H9 (cell line): ENCODE measurements around the gene CD7. TPM values are rescaled to one million over a fixed set of nuclear protein-coding genes. Genes with fewer than 3 reads are reported as not detected.

ENCODE experiments used
- DNase-seq: peaks from one replicate; pipeline ENCODE4 v3.0.0-alpha.2; 2017
- H2AFZ ChIP-seq: one replicate; pipeline ENCODE4 v1.6.1; 2013; ENCODE audit warnings: mild to moderate bottlenecking, low read length, control low read depth, moderate library complexity
- H2AK5ac ChIP-seq: 2 replicates; pipeline ENCODE4 v1.6.1; 2013; ENCODE audit warnings: low read length, control low read depth, mixed read lengths; ENCODE audit not compliant: insufficient read length
- H2BK120ac ChIP-seq: one replicate; pipeline ENCODE4 v1.6.1; 2013; ENCODE audit warnings: low read depth, mild to moderate bottlenecking, low read length, control low read depth, inconsistent platforms; ENCODE audit not compliant: poor library complexity, severe bottlenecking
- H2BK12ac ChIP-seq: 2 replicates; pipeline ENCODE4 v1.6.1; 2013; ENCODE audit warnings: low read length, control low read depth, mixed read lengths, low read depth; ENCODE audit not compliant: insufficient read length
- H2BK15ac ChIP-seq: 2 replicates; pipeline ENCODE4 v1.6.1; 2013; ENCODE audit warnings: low read depth, low read length, control low read depth
- H2BK20ac ChIP-seq: one replicate; pipeline ENCODE4 v1.6.1; 2013; ENCODE audit warnings: low read depth, mild to moderate bottlenecking, low read length, control low read depth, inconsistent platforms; ENCODE audit not compliant: poor library complexity, severe bottlenecking
- H2BK5ac ChIP-seq: 2 replicates; pipeline ENCODE4 v1.6.1; 2013; ENCODE audit warnings: low read length, control low read depth, mixed read lengths; ENCODE audit not compliant: insufficient read length
- H3K14ac ChIP-seq: 2 replicates; pipeline ENCODE4 v1.6.1; 2013; ENCODE audit warnings: low read length, control low read depth; ENCODE audit not compliant: insufficient read depth
- H3K18ac ChIP-seq: 2 replicates; pipeline ENCODE4 v1.6.1; 2013; ENCODE audit warnings: low read depth, mild to moderate bottlenecking, mixed read lengths, low read length, control low read depth; ENCODE audit not compliant: insufficient read length
- H3K23ac ChIP-seq: 2 replicates; pipeline ENCODE4 v1.6.1; 2013; ENCODE audit warnings: low read length, control low read depth, mixed read lengths, low read depth; ENCODE audit not compliant: insufficient read length
- H3K23me2 ChIP-seq: 2 replicates; pipeline ENCODE4 v1.6.1; 2013; ENCODE audit warnings: low read depth, mild to moderate bottlenecking, mixed read lengths, low read length, control low read depth; ENCODE audit not compliant: insufficient read length, poor library complexity, severe bottlenecking
- H3K27ac ChIP-seq: 2 replicates; pipeline ENCODE4 v1.5.1; 2013; ENCODE audit warnings: low read length, control low read depth, mixed read lengths, low read depth; ENCODE audit not compliant: insufficient read length
- H3K27me3 ChIP-seq: 2 replicates; pipeline ENCODE4 v1.6.1; 2013; ENCODE audit warnings: low read length, control low read depth, inconsistent platforms; ENCODE audit not compliant: insufficient read depth
- H3K4ac ChIP-seq: 2 replicates; pipeline ENCODE4 v1.6.1; 2013; ENCODE audit warnings: low read depth, mild to moderate bottlenecking, control low read depth, inconsistent platforms, low read length, moderate library complexity
- H3K4me1 ChIP-seq: 2 replicates; pipeline ENCODE4 v1.6.1; 2013; ENCODE audit warnings: low read length, control low read depth, inconsistent platforms; ENCODE audit not compliant: insufficient read depth
- H3K4me2 ChIP-seq: 2 replicates; pipeline ENCODE4 v1.6.1; 2013; ENCODE audit warnings: low read length, control low read depth, mixed read lengths; ENCODE audit not compliant: insufficient read length, insufficient read depth
- H3K56ac ChIP-seq: 2 replicates; pipeline ENCODE4 v1.6.1; 2013; ENCODE audit warnings: low read depth, mild to moderate bottlenecking, mixed read lengths, low read length, control low read depth; ENCODE audit not compliant: insufficient read length
- H3K79me1 ChIP-seq: 2 replicates; pipeline ENCODE4 v1.6.1; 2013; ENCODE audit warnings: low read depth, mild to moderate bottlenecking, moderate library complexity, low read length, control low read depth, inconsistent platforms; ENCODE audit not compliant: insufficient read depth, poor library complexity, severe bottlenecking
- H3K79me2 ChIP-seq: 2 replicates; pipeline ENCODE4 v1.6.1; 2013; ENCODE audit warnings: low read length, control low read depth, inconsistent platforms; ENCODE audit not compliant: insufficient read depth
- H3K9ac ChIP-seq: 2 replicates; pipeline ENCODE4 v1.6.1; 2013; ENCODE audit warnings: low read length, control low read depth, mixed read lengths; ENCODE audit not compliant: insufficient read length; ENCODE audit errors: extremely low read depth
- H3K9me3 ChIP-seq: one replicate; pipeline ENCODE4 v1.6.1; 2013; ENCODE audit warnings: low read depth, low read length, inconsistent platforms; ENCODE audit not compliant: control insufficient read depth
- H3T11ph ChIP-seq: one replicate; pipeline ENCODE4 v1.6.1; 2013; ENCODE audit warnings: mild to moderate bottlenecking, low read length, control low read depth, inconsistent platforms
- H4K20me1 ChIP-seq: one replicate; pipeline ENCODE4 v1.6.1; 2013; ENCODE audit not compliant: control insufficient read depth, insufficient read length, insufficient read depth
- H4K5ac ChIP-seq: 2 replicates; pipeline ENCODE4 v1.6.1; 2013; ENCODE audit warnings: low read depth, mild to moderate bottlenecking, mixed read lengths, low read length, control low read depth; ENCODE audit not compliant: insufficient read length
- H4K8ac ChIP-seq: replicated peaks from 2 replicates; pipeline ENCODE4 v1.6.1; 2013; ENCODE audit warnings: low read length, control low read depth, mixed read lengths, low read depth; ENCODE audit not compliant: insufficient read length
- H4K91ac ChIP-seq: 2 replicates; pipeline ENCODE4 v1.6.1; 2013; ENCODE audit warnings: low read depth, mild to moderate bottlenecking, moderate library complexity, mixed read lengths, low read length, control low read depth; ENCODE audit not compliant: insufficient read length
- H3K27ac Mint-ChIP-seq, 3 experiments: 2 replicates in 2 of 3; 3 replicates in 1 of 3; pipeline ENCODE4 v1.8.0; 2020 to 2021; ENCODE audit warnings: mixed read lengths in 3 of 3, mild to moderate bottlenecking in 1 of 3, moderate library complexity in 1 of 3
- H3K27me3 Mint-ChIP-seq: 2 replicates; pipeline ENCODE4 v1.8.0; 2021; ENCODE audit warnings: low read depth, mild to moderate bottlenecking, moderate library complexity, mixed read lengths
- H3K36me3 Mint-ChIP-seq, 3 experiments: 2 replicates in 2 of 3; 3 replicates in 1 of 3; pipeline ENCODE4 v1.8.0; 2020 to 2021; ENCODE audit warnings: low read depth in 3 of 3, mixed read lengths in 3 of 3; ENCODE audit not compliant: insufficient read depth in 1 of 3
- H3K4me1 Mint-ChIP-seq, 2 experiments: 2 replicates each; pipeline ENCODE4 v1.8.0; 2020; ENCODE audit warnings: mixed read lengths in 2 of 2
- H3K4me3 Mint-ChIP-seq, 2 experiments: 2 replicates in 1 of 2; 3 replicates in 1 of 2; pipeline ENCODE4 v1.8.0; 2020 to 2021; ENCODE audit warnings: mild to moderate bottlenecking in 2 of 2, mixed read lengths in 2 of 2, moderate library complexity in 1 of 2
- H3K9me3 Mint-ChIP-seq, 2 experiments: 2 replicates in 1 of 2; 3 replicates in 1 of 2; pipeline ENCODE4 v1.8.0; 2020; ENCODE audit warnings: mild to moderate bottlenecking in 2 of 2, mixed read lengths in 2 of 2, moderate library complexity in 1 of 2
- WGBS: extraction: QIAGEN DNeasy Blood & Tissue Kit; methylation state at CpG from one replicate; pipeline ENCODE4 v1.1.7; 2013; ENCODE audit warnings: missing lambda C conversion rate, low lambda C conversion rate, mixed read lengths; ENCODE audit not compliant: insufficient read length; ENCODE audit errors: extremely low coverage; 5-methylcytosine and 5-hydroxymethylcytosine counted together
- total RNA-seq: library from RNA; stranded (reverse); gene quantifications from 2 replicates; pipeline ENCODE4 v1.2.1, GENCODE V29; 2021
- TF ChIP-seq, protein P1 (sequence below): fragments of 200-600 bp; sonication (generic); conservative IDR thresholded peaks from 3 replicates; pipeline ENCODE4 v1.8.0; 2021; ENCODE audit warnings: antibody characterized with exemption, mild to moderate bottlenecking

CD7 gene
- total RNA-seq, 1 experiment from 2014 or later, result 0.35 TPM

DNA sequence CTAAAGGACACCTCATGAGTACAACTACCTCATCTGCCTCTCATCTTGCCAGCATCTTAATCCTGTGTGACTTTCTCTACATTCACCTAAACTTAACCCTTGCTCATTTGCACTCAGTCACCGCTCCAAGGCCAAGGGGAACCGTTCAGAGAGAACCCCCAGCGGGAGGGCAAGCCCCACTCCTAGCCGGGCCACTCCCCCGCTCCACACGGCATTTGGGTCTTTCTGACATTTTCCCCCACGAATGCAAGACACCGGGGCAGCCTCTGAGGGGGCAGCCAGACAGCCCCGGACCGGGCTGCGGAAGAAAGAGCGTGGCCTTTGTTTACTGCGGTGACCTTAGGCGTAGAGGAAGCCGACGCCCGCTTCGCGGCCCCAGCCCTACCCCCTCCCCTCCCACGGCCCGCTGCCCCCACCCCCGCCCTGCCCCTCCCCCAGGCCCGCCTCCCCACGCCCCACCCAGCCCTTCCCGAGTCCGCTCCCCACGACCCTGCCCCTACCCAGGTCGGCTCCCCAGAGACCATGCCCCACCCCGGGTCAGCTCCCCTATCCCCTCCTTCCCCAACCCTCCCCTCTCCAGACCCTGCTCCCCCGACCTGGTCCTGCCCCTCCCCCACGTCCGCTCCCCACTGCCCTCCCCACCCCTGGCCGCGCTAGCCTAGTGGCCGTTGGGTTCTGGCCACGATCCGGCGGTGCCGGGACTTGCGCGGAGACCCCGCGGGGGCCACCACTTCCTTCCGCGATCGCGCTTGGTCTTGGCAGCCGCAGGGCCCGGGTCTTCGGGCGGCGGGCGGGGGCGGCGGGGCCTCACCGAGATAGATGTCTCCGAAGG is 44.7 kb downstream of the CD7 start:
- Histone ChIP-seq H2BK120ac (no peak overlapping the region), H3K4me2 (peak overlapping the region; percentile 72), H3K23ac (no peak overlapping the region), H3K9ac (peak overlapping the region; percentile 87), H3K18ac (peak overlapping the region; percentile 93), H3K23me2 (no peaks in the 10 kb centered on the region), H4K8ac (no peak overlapping the region), H3K4ac (no peak overlapping the region; the same call in 1 of the 2 replicates), H2BK12ac (no peak overlapping the region), H2AK5ac (no peak overlapping the region), H3K27ac (no peak overlapping the region), H2BK5ac (no peak overlapping the region), H2BK20ac (no peak overlapping the region), H3K79me2 (peaks cover 47% of the 10 kb centered on the region), H3K27me3 (no peaks in the 10 kb centered on the region), H4K5ac (no peak overlapping the region), H3T11ph (no peak overlapping the region), H4K20me1 (no peaks in the 10 kb centered on the region), H3K4me1 (no peaks in the 10 kb centered on the region), H3K79me1 (peaks cover 4% of the 10 kb centered on the region), H3K9me3 (no peaks in the 10 kb centered on the region), H2AFZ (no peak overlapping the region), H4K91ac (no peak overlapping the region), H3K14ac (peak overlapping the region; percentile 80), H2BK15ac (no peak overlapping the region), H3K56ac (no peak overlapping the region)
- Mint-ChIP-seq H3K36me3 (peaks cover 30 to 47% (median 42%) of the 10 kb centered on the region in 3 experiments; a peak in 6 of 7 replicates), H3K4me1 (peaks cover 37 to 57% of the 10 kb centered on the region in 2 experiments), H3K27me3 (peaks cover 19% of the 10 kb centered on the region), H3K27ac (peak overlapping the region; percentile 7 to 95 (median 89)), H3K4me3 (peak overlapping the region; percentile 84 to 87), H3K9me3 (no peaks in the 10 kb centered on the region)
- TF ChIP-seq, protein P1, sequence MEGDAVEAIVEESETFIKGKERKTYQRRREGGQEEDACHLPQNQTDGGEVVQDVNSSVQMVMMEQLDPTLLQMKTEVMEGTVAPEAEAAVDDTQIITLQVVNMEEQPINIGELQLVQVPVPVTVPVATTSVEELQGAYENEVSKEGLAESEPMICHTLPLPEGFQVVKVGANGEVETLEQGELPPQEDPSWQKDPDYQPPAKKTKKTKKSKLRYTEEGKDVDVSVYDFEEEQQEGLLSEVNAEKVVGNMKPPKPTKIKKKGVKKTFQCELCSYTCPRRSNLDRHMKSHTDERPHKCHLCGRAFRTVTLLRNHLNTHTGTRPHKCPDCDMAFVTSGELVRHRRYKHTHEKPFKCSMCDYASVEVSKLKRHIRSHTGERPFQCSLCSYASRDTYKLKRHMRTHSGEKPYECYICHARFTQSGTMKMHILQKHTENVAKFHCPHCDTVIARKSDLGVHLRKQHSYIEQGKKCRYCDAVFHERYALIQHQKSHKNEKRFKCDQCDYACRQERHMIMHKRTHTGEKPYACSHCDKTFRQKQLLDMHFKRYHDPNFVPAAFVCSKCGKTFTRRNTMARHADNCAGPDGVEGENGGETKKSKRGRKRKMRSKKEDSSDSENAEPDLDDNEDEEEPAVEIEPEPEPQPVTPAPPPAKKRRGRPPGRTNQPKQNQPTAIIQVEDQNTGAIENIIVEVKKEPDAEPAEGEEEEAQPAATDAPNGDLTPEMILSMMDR, result no peak
- WGBS, result no CpG with 5 or more reads among the region's 57 CpGs
- DNase-seq, result peak; percentile 60
